ENCODE data around the gene KCNK6.

Gene KCNK6

GRCh38 chr19:38274739-38275138 lies 44.9 kb upstream of the KCNK6 start:
- no peak overlapping the region for H3K4me3 ChIP-seq (ENCODE audit: low read depth, low read length, poor library complexity, severe bottlenecking)
- TF ChIP-seq CTCF (IDR thresholded peaks at IDR 0.05; ENCODE audit: low read length) (no peak), EZH2 (IDR thresholded peaks at IDR 0.05; ENCODE audit: borderline replicate concordance, low read length) (no peak)
- no peaks in the 10 kb centered on the region for H3K9me3 ChIP-seq (ENCODE audit: low read length)
- H2AFZ ChIP-seq (ENCODE audit: low read length) = no peak overlapping the region
- H3K79me2 ChIP-seq (ENCODE audit: insufficient read depth, low read length) = peaks cover 49% of the 10 kb centered on the region
- peaks cover 22% of the 10 kb centered on the region for H3K4me1 ChIP-seq (ENCODE audit: insufficient read depth, low read length, severe bottlenecking)
- no peak overlapping the region for H3K27ac ChIP-seq (ENCODE audit: low read depth, low read length, poor library complexity, severe bottlenecking)
- H3K4me2 ChIP-seq (ENCODE audit: low read length) = no peak overlapping the region
- H3K36me3 ChIP-seq (ENCODE audit: insufficient read depth, low read length) = peaks cover 3% of the 10 kb centered on the region; the same call in 1 of the 2 replicates
- H3K27me3 ChIP-seq (ENCODE audit: insufficient read depth, low read length) = no peaks in the 10 kb centered on the region
- H3F3A ChIP-seq (ENCODE audit: insufficient read depth, low read length) = no peaks in the 10 kb centered on the region
- no peaks in the 10 kb centered on the region for H4K20me1 ChIP-seq (ENCODE audit: insufficient read depth, low read length)
- H3K9ac ChIP-seq (ENCODE audit: low read length) = no peak overlapping the region
- H3K9me2 ChIP-seq (ENCODE audit: low read depth, low read length) = no peaks in the 10 kb centered on the region

GRCh38 chr19:38276942-38277517 lies 42.6 kb upstream of the KCNK6 start:
- Histone ChIP-seq H3K9me2 (ENCODE audit: low read depth, low read length) (no peaks in the 10 kb centered on the region), H3K79me2 (ENCODE audit: insufficient read depth, low read length) (peaks cover 39% of the 10 kb centered on the region), H4K20me1 (ENCODE audit: insufficient read depth, low read length) (no peaks in the 10 kb centered on the region), H3K9ac (ENCODE audit: low read length) (no peak overlapping the region), H2AFZ (ENCODE audit: low read length) (no peak overlapping the region), H3K27ac (ENCODE audit: low read depth, low read length, poor library complexity, severe bottlenecking) (no peak overlapping the region), H3F3A (ENCODE audit: insufficient read depth, low read length) (no peaks in the 10 kb centered on the region), H3K36me3 (ENCODE audit: insufficient read depth, low read length) (peaks cover 11% of the 10 kb centered on the region; the same call in 1 of the 2 replicates), H3K4me3 (ENCODE audit: low read depth, low read length, poor library complexity, severe bottlenecking) (no peak overlapping the region), H3K9me3 (ENCODE audit: low read length) (no peaks in the 10 kb centered on the region), H3K4me2 (ENCODE audit: low read length) (no peak overlapping the region), H3K4me1 (ENCODE audit: insufficient read depth, low read length, severe bottlenecking) (peaks cover 20% of the 10 kb centered on the region), H3K27me3 (ENCODE audit: insufficient read depth, low read length) (no peaks in the 10 kb centered on the region)
- no peak for TF ChIP-seq CTCF (IDR thresholded peaks at IDR 0.05; ENCODE audit: low read length)
- no peak for TF ChIP-seq EZH2 (IDR thresholded peaks at IDR 0.05; ENCODE audit: borderline replicate concordance, low read length)

GRCh38 chr19:38277549-38277948 lies 42.1 kb upstream of the KCNK6 start:
- no peaks in the 10 kb centered on the region for H3K9me3 ChIP-seq (ENCODE audit: low read length)
- TF ChIP-seq EZH2 (IDR thresholded peaks at IDR 0.05; ENCODE audit: borderline replicate concordance, low read length) (no peak), CTCF (IDR thresholded peaks at IDR 0.05; ENCODE audit: low read length) (no peak)
- H2AFZ ChIP-seq (ENCODE audit: low read length) = no peak overlapping the region
- H3K9me2 ChIP-seq (ENCODE audit: low read depth, low read length) = no peaks in the 10 kb centered on the region
- peaks cover 37% of the 10 kb centered on the region for H3K79me2 ChIP-seq (ENCODE audit: insufficient read depth, low read length)
- H3K4me3 ChIP-seq (ENCODE audit: low read depth, low read length, poor library complexity, severe bottlenecking) = no peak overlapping the region
- peaks cover 11% of the 10 kb centered on the region; the same call in 1 of the 2 replicates for H3K36me3 ChIP-seq (ENCODE audit: insufficient read depth, low read length)
- no peaks in the 10 kb centered on the region for H4K20me1 ChIP-seq (ENCODE audit: insufficient read depth, low read length)
- no peak overlapping the region for H3K9ac ChIP-seq (ENCODE audit: low read length)
- no peak overlapping the region for H3K27ac ChIP-seq (ENCODE audit: low read depth, low read length, poor library complexity, severe bottlenecking)
- H3K4me2 ChIP-seq (ENCODE audit: low read length) = no peak overlapping the region
- peaks cover 20% of the 10 kb centered on the region for H3K4me1 ChIP-seq (ENCODE audit: insufficient read depth, low read length, severe bottlenecking)
- no peaks in the 10 kb centered on the region for H3K27me3 ChIP-seq (ENCODE audit: insufficient read depth, low read length)
- H3F3A ChIP-seq (ENCODE audit: insufficient read depth, low read length) = no peaks in the 10 kb centered on the region
